ENCODE results near the gene PATJ.

The PATJ gene

GRCh38 chr1:62062087-62062486 is 319.8 kb downstream of the PATJ start:
- DNase-seq = no peak

- DNase-seq = no peak
Observed at GRCh38 chr1:62064829-62065407, 322.6 kb downstream of the PATJ start.

GRCh38 chr1:62066713-62067112 is 324.4 kb downstream of the PATJ start:
- DNase-seq = no peak

GRCh38 chr1:62068416-62068843 is 326.1 kb downstream of the PATJ start:
- DNase-seq = no peak

- no peak for DNase-seq
Observed at GRCh38 chr1:62068978-62069377, 326.7 kb downstream of the PATJ start.

- no peak for DNase-seq
Observed at GRCh38 chr1:62070384-62071011, 328.2 kb downstream of the PATJ start.

- DNase-seq = no peak
Observed at GRCh38 chr1:62071695-62072094, 329.4 kb downstream of the PATJ start.

GRCh38 chr1:62076286-62076685 is 334.0 kb downstream of the PATJ start:
- no peak for DNase-seq

- DNase-seq = no peak
Observed at GRCh38 chr1:62077821-62078220, 335.5 kb downstream of the PATJ start.

GRCh38 chr1:62082456-62083363 is 340.4 kb downstream of the PATJ start:
- DNase-seq = no peak

GRCh38 chr1:62084310-62084890 is 342.1 kb downstream of the PATJ start:
- no peak for DNase-seq

GRCh38 chr1:62088439-62088838 is 346.2 kb downstream of the PATJ start:
- DNase-seq = no peak

- DNase-seq = no peak
Observed at GRCh38 chr1:62089570-62089969, 347.3 kb downstream of the PATJ start.

- no peak for DNase-seq
Observed at GRCh38 chr1:62090016-62090415, 347.7 kb downstream of the PATJ start.

- no peak for DNase-seq
Observed at GRCh38 chr1:62092110-62092509, 349.8 kb downstream of the PATJ start.

- DNase-seq = no peak
Observed at GRCh38 chr1:62093261-62093660, 351.0 kb downstream of the PATJ start.

- no peak for DNase-seq
Observed at GRCh38 chr1:62097464-62097863, 355.2 kb downstream of the PATJ start.

- no peak for DNase-seq
Observed at GRCh38 chr1:62100442-62100841, 358.2 kb downstream of the PATJ start.

GRCh38 chr1:62103846-62104245 is 361.6 kb downstream of the PATJ start:
- no peak for DNase-seq

GRCh38 chr1:62107923-62108322 is 365.6 kb downstream of the PATJ start:
- DNase-seq = no peak

- no peak for DNase-seq
Observed at GRCh38 chr1:62109124-62109523, 366.8 kb downstream of the PATJ start.

- no peak for DNase-seq
Observed at GRCh38 chr1:62110198-62110817, 368.0 kb downstream of the PATJ start.

GRCh38 chr1:62111084-62111483 is 368.8 kb downstream of the PATJ start:
- no peak for DNase-seq

All from DMS79 (cell line).